Neural crest cell (in vitro differentiated cells): ENCODE results near the gene MEF2D. TPM values are rescaled to one million over a fixed set of nuclear protein-coding genes. Genes with fewer than 3 reads are reported as not detected.

Experiments
- DNase-seq: peaks from one replicate; pipeline ENCODE4 v3.0.0; 2021; ENCODE audit warnings: low read depth, mixed read lengths, low spot score
- H3K27ac Mint-ChIP-seq: one replicate; pipeline ENCODE4 v1.8.0; 2021; ENCODE audit warnings: mild to moderate bottlenecking, mixed read lengths; ENCODE audit not compliant: unreplicated experiment
- H3K27me3 Mint-ChIP-seq: 2 replicates; pipeline ENCODE4 v1.8.0; 2021; ENCODE audit warnings: low read depth, mild to moderate bottlenecking, mixed read lengths
- H3K36me3 Mint-ChIP-seq: 2 replicates; pipeline ENCODE4 v1.8.0; 2021; ENCODE audit warnings: low read depth, mild to moderate bottlenecking, mixed read lengths
- H3K4me1 Mint-ChIP-seq: 2 replicates; pipeline ENCODE4 v1.8.0; 2021; ENCODE audit warnings: mixed read lengths
- H3K4me3 Mint-ChIP-seq: one replicate; pipeline ENCODE4 v1.8.0; 2021; ENCODE audit warnings: mild to moderate bottlenecking, mixed read lengths
- H3K9me3 Mint-ChIP-seq: 2 replicates; pipeline ENCODE4 v1.8.0; 2021; ENCODE audit warnings: mixed read lengths
- CTCF ChIP-seq: fragments of 200-600 bp; sonication (generic); conservative IDR thresholded peaks from 2 replicates; pipeline ENCODE4 v1.5.0; 2021; ENCODE audit warnings: antibody characterized with exemption, mild to moderate bottlenecking
- total RNA-seq: library from RNA; stranded (reverse); gene quantifications from 2 replicates; pipeline ENCODE4 v1.2.1, GENCODE V29; 2021

MEF2D gene
- total RNA-seq, 1 donor from 2014 or later, result 17.3 TPM

GRCh38 chr1:156436141-156437036 is 64.2 kb downstream of the MEF2D start:
- H3K4me1 Mint-ChIP-seq, result peaks cover 16% of the 10 kb centered on the region

GRCh38 chr1:156435545-156436140 is 64.9 kb downstream of the MEF2D start:
- H3K4me1 Mint-ChIP-seq, result peaks cover 16% of the 10 kb centered on the region
- no peaks in the 10 kb centered on the region for H3K9me3 Mint-ChIP-seq
- DNase-seq, result no peak
- H3K4me3 Mint-ChIP-seq, result no peak overlapping the region
- TF ChIP-seq CTCF, result no peak
- H3K27me3 Mint-ChIP-seq, result peaks cover 98% of the 10 kb centered on the region
- H3K36me3 Mint-ChIP-seq, result peaks cover 5% of the 10 kb centered on the region
- no peak overlapping the region for H3K27ac Mint-ChIP-seq

More at GRCh38 chr1:156436141-156437036, 64.2 kb downstream of the MEF2D start:
- no peak overlapping the region for H3K4me3 Mint-ChIP-seq
- H3K9me3 Mint-ChIP-seq, result no peaks in the 10 kb centered on the region
- peaks cover 5% of the 10 kb centered on the region for H3K36me3 Mint-ChIP-seq
- no peak for TF ChIP-seq CTCF
- H3K27me3 Mint-ChIP-seq, result peaks cover 98% of the 10 kb centered on the region
- no peak overlapping the region for H3K27ac Mint-ChIP-seq
- no peak for DNase-seq

GRCh38 chr1:156434989-156435544 is 65.5 kb downstream of the MEF2D start:
- TF ChIP-seq CTCF, result no peak
- Mint-ChIP-seq H3K9me3 (no peaks in the 10 kb centered on the region), H3K27me3 (peaks cover 98% of the 10 kb centered on the region), H3K27ac (no peak overlapping the region), H3K4me1 (peaks cover 13% of the 10 kb centered on the region), H3K36me3 (peaks cover 5% of the 10 kb centered on the region), H3K4me3 (no peak overlapping the region)
- DNase-seq, result no peak

- TF ChIP-seq CTCF, result no peak
- Mint-ChIP-seq H3K9me3 (no peaks in the 10 kb centered on the region), H3K27me3 (peaks cover 98% of the 10 kb centered on the region), H3K27ac (no peak overlapping the region), H3K4me3 (no peak overlapping the region), H3K4me1 (peaks cover 8% of the 10 kb centered on the region), H3K36me3 (peaks cover 5% of the 10 kb centered on the region)
- no peak for DNase-seq
Observed at GRCh38 chr1:156433602-156434001, 67.0 kb downstream of the MEF2D start.

GRCh38 chr1:156433032-156433431 is 67.5 kb downstream of the MEF2D start:
- peaks cover 8% of the 10 kb centered on the region for H3K4me1 Mint-ChIP-seq
- peaks cover 5% of the 10 kb centered on the region for H3K36me3 Mint-ChIP-seq

More at GRCh38 chr1:156433032-156433431, 67.5 kb downstream of the MEF2D start:
- Mint-ChIP-seq H3K27me3 (peaks cover 98% of the 10 kb centered on the region), H3K27ac (no peak overlapping the region), H3K9me3 (no peaks in the 10 kb centered on the region), H3K4me3 (no peak overlapping the region)
- no peak for TF ChIP-seq CTCF
- no peak for DNase-seq
